PC-9 (cell line): Measurements from ENCODE around the gene KCNQ5. TPM values are rescaled to one million over a fixed set of nuclear protein-coding genes. Genes with fewer than 3 reads are reported as not detected.

Experiments used
- BruUV-seq: library from RNA; stranded (reverse); fragments of 400-500 nt; replicated peaks from 2 replicates; lab custom pipeline; 2021; lab: Mats Ljungman, UMichigan
- CTCF ChIA-PET: fragments of 300-600 bp; sonication (Branson Sonifier 250); formaldehyde crosslinking; loops from one replicate; lab custom pipeline; 2022; ENCODE audit warnings: antibody characterized with exemption; lab: Charles Lee
- POLR2A ChIA-PET: fragments of 300-600 bp; sonication (Branson Sonifier 250); formaldehyde crosslinking; loops from one replicate; lab custom pipeline; 2022; ENCODE audit warnings: antibody characterized with exemption; ENCODE audit not compliant: unreplicated experiment; lab: Charles Lee
- DNase-seq, 2 experiments: peaks; one replicate each; pipeline versions ENCODE4 v3.0.0 to v3.0.0-alpha.2; 2015 to 2022; ENCODE audit warnings: mixed read lengths in 1 of 2
- H2AFZ ChIP-seq: fragments of 200-600 bp; sonication (generic); 2 replicates; pipeline ENCODE4 v1.8.1; 2017; ENCODE audit warnings: antibody characterized with exemption
- H3F3A ChIP-seq: fragments of 200-600 bp; sonication (generic); 2 replicates; pipeline ENCODE4 v1.8.1; 2017; ENCODE audit warnings: antibody characterized with exemption, mild to moderate bottlenecking, low read depth; ENCODE audit not compliant: insufficient read depth
- H3K27ac ChIP-seq: fragments of 200-600 bp; sonication (generic); 2 replicates; pipeline ENCODE4 v1.6.1; 2016; ENCODE audit warnings: mixed run types
- H3K27me3 ChIP-seq: fragments of 200-600 bp; sonication (generic); 2 replicates; pipeline ENCODE4 v1.6.1; 2016; ENCODE audit warnings: low read depth, mixed run types; ENCODE audit not compliant: insufficient read depth
- H3K36me3 ChIP-seq: fragments of 200-600 bp; sonication (generic); 2 replicates; pipeline ENCODE4 v1.6.1; 2016; ENCODE audit warnings: low read depth, mixed run types
- H3K4me1 ChIP-seq: fragments of 200-600 bp; sonication (generic); replicated peaks from 2 replicates; pipeline ENCODE4 v1.6.1; 2016; ENCODE audit warnings: mixed run types; ENCODE audit not compliant: insufficient read depth
- H3K4me2 ChIP-seq: fragments of 200-600 bp; sonication (generic); 2 replicates; pipeline ENCODE4 v1.6.1; 2017; ENCODE audit warnings: mixed run types
- H3K4me3 ChIP-seq: fragments of 200-600 bp; sonication (generic); 2 replicates; pipeline ENCODE4 v1.6.1; 2016; ENCODE audit warnings: mixed run types
- H3K79me2 ChIP-seq: fragments of 200-600 bp; sonication (generic); 2 replicates; pipeline ENCODE4 v1.6.1; 2017; ENCODE audit warnings: low read depth, mixed run types
- H3K9me2 ChIP-seq: fragments of 200-600 bp; sonication (generic); 2 replicates; pipeline ENCODE4 v1.8.1; 2017; ENCODE audit warnings: mild to moderate bottlenecking; ENCODE audit not compliant: insufficient read depth
- H3K9me3 ChIP-seq: fragments of 200-600 bp; sonication (generic); 2 replicates; pipeline ENCODE4 v1.8.1; 2016; ENCODE audit warnings: low read depth; ENCODE audit not compliant: insufficient read depth
- H4K20me1 ChIP-seq: fragments of 200-600 bp; sonication (generic); 2 replicates; pipeline ENCODE4 v1.8.1; 2017; ENCODE audit not compliant: insufficient read depth
- EZH2 ChIP-seq: fragments of 200-600 bp; sonication (generic); IDR thresholded peaks from 2 replicates; pipeline ENCODE4 v1.8.0; 2017; ENCODE audit warnings: antibody characterized with exemption, low read depth
- intact Hi-C: fragments of 100-400 bp; cut with micrococcal nuclease; formaldehyde crosslinking; loops from one replicate; pipeline ENCODE4 v1.10.0; 2022; ENCODE audit not compliant: unreplicated experiment
- total RNA-seq: library from RNA; stranded (reverse); gene quantifications from 2 replicates; pipeline ENCODE4 v1.2.3, GENCODE V29; 2021
- TF ChIP-seq, protein P1 (sequence below): fragments of 200-600 bp; sonication (generic); conservative IDR thresholded peaks from 2 replicates; pipeline ENCODE4 v1.6.1; 2017; ENCODE audit warnings: mixed run types, antibody characterized with exemption, mild to moderate bottlenecking, moderate library complexity

Gene KCNQ5
- total RNA-seq, 1 experiment from 2014 or later, result 0.20 TPM

DNA sequence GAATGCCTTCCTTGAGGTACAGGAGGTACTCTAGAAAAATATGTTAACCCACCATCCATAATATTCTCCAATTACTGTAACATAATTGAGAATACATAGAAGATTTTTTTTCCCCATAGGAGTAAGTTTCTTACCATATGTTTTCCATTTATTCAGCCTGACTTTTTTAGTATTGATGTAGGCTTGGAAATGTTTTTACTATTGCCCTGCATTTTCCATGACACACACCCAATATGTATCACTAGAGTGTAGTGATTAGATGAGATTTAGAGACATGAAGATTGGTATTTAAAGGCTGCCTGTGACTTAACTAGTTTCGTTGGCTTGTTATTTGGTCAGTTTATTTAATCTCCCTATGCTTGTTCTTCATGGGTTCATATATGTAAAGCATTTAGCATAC lies 39.5 kb downstream of the KCNQ5 start:
- intact Hi-C loops, result no loop called here

DNA sequence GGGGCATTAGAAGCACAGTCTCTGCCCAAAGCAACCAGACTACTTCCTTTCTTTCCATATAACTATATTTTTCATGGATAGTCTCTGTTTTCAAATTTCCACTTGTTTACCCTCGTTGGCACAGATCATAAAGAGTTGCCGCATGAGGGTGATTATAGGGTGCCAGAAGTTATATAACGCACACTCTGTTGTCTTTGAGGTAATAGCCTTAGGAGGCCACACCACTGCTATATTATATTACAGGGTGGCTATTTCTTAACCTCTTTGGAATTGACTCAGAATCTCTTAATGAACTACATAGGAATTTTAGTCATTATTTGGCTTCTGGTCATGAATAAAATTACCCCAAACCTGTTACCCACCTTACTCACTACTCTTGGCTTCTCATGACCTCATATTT lies 43.7 kb downstream of the KCNQ5 start:
- Histone ChIP-seq H3K4me3 (no peak overlapping the region), H3K79me2 (no peaks in the 10 kb centered on the region), H3K36me3 (no peaks in the 10 kb centered on the region), H4K20me1 (no peaks in the 10 kb centered on the region), H3K27ac (no peak overlapping the region), H3K27me3 (no peaks in the 10 kb centered on the region), H3K4me1 (no peaks in the 10 kb centered on the region), H3K4me2 (no peak overlapping the region), H2AFZ (no peak overlapping the region), H3K9me3 (no peaks in the 10 kb centered on the region), H3F3A (no peaks in the 10 kb centered on the region), H3K9me2 (no peaks in the 10 kb centered on the region; the same call in 1 of the 2 replicates)
- no TSS peak for BruUV-seq
- TF ChIP-seq, protein P1, sequence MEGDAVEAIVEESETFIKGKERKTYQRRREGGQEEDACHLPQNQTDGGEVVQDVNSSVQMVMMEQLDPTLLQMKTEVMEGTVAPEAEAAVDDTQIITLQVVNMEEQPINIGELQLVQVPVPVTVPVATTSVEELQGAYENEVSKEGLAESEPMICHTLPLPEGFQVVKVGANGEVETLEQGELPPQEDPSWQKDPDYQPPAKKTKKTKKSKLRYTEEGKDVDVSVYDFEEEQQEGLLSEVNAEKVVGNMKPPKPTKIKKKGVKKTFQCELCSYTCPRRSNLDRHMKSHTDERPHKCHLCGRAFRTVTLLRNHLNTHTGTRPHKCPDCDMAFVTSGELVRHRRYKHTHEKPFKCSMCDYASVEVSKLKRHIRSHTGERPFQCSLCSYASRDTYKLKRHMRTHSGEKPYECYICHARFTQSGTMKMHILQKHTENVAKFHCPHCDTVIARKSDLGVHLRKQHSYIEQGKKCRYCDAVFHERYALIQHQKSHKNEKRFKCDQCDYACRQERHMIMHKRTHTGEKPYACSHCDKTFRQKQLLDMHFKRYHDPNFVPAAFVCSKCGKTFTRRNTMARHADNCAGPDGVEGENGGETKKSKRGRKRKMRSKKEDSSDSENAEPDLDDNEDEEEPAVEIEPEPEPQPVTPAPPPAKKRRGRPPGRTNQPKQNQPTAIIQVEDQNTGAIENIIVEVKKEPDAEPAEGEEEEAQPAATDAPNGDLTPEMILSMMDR, result no peak
- no peak for TF ChIP-seq EZH2
- no peak for DNase-seq
- ChIA-PET POLR2A (no interaction called here), CTCF (no interaction called here)
- intact Hi-C loops, result no loop called here

More for the DNA sequence above, 39.5 kb downstream of the KCNQ5 start:
- ChIA-PET POLR2A (no interaction called here), CTCF (no interaction called here)
- no peaks in the 10 kb centered on the region for H3K36me3 ChIP-seq
- no peaks in the 10 kb centered on the region for H3K4me1 ChIP-seq
- H4K20me1 ChIP-seq, result no peaks in the 10 kb centered on the region
- no peak for DNase-seq
- no peaks in the 10 kb centered on the region for H3K9me3 ChIP-seq
- no peak overlapping the region for H3K27ac ChIP-seq
- no peak overlapping the region for H2AFZ ChIP-seq
- no peaks in the 10 kb centered on the region for H3F3A ChIP-seq
- H3K4me2 ChIP-seq, result no peak overlapping the region
- no peaks in the 10 kb centered on the region for H3K79me2 ChIP-seq
- no TSS peak for BruUV-seq
- H3K4me3 ChIP-seq, result no peak overlapping the region
- no peaks in the 10 kb centered on the region for H3K27me3 ChIP-seq
- no peaks in the 10 kb centered on the region for H3K9me2 ChIP-seq
- TF ChIP-seq EZH2, result no peak
- TF ChIP-seq, protein P1, result no peak

DNA sequence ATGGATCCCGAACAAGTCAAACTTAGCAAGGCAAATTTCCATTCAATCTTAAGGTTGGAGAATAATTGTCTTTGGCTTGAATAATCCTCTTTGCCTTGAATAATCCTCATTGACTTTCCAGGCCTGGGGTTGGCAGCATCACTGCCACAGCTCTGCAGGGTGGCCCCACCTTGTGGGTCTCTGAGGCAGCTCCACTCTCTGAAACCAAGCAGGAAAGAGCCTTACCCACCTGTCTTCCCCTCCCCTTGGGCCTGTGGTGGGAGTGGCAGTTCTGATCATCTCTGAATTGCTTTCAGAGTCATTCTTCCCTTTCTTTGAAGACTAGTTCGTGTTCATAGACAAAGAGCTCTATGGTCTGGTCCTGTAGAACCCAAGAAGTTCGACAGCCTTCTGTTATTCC lies 47.5 kb downstream of the KCNQ5 start:
- no peak overlapping the region for H3K4me2 ChIP-seq
- no peaks in the 10 kb centered on the region for H4K20me1 ChIP-seq
- H3K27me3 ChIP-seq, result no peaks in the 10 kb centered on the region
- H3K4me3 ChIP-seq, result no peak overlapping the region
- no peaks in the 10 kb centered on the region for H3K36me3 ChIP-seq
- no peak for TF ChIP-seq EZH2
- TF ChIP-seq, protein P1, result no peak
- no peak overlapping the region for H3K27ac ChIP-seq
- H3F3A ChIP-seq, result no peaks in the 10 kb centered on the region
- POLR2A ChIA-PET, result no interaction called here
- no peaks in the 10 kb centered on the region for H3K79me2 ChIP-seq
- H3K9me3 ChIP-seq, result no peaks in the 10 kb centered on the region
- H3K4me1 ChIP-seq, result no peaks in the 10 kb centered on the region
- CTCF ChIA-PET, result no interaction called here
- H3K9me2 ChIP-seq, result no peaks in the 10 kb centered on the region; the same call in none of the 2 replicates
- DNase-seq, result no peak
- intact Hi-C loops, result no loop called here
- H2AFZ ChIP-seq, result no peak overlapping the region
- BruUV-seq, result no TSS peak
